GM21619 (cell line): ENCODE measurements around the gene MMP3.
A peak's percentile ranks its signal among the peaks of the same experiment; 100 is the strongest.

Source experiments
- ATAC-seq: cut with Tn5 transposase; IDR thresholded peaks from one replicate; pipeline ENCODE4 v1.9.1; 2021; ENCODE audit not compliant: unreplicated experiment

Gene MMP3

GRCh38 chr11:102832612-102833011 is 10.8 kb downstream of the MMP3 start:
- no peak for ATAC-seq

- no peak for ATAC-seq
These were observed 11.6 kb downstream of the MMP3 start for GRCh38 chr11:102831489-102832440.

- ATAC-seq, result no peak
These were observed 12.3 kb downstream of the MMP3 start for GRCh38 chr11:102831128-102831488.

- no peak for ATAC-seq
These were observed 13.2 kb downstream of the MMP3 start for GRCh38 chr11:102830001-102830727.

- ATAC-seq, result no peak
These were observed 14.0 kb downstream of the MMP3 start for GRCh38 chr11:102829316-102830000.

- ATAC-seq, result no peak
These were observed 18.9 kb downstream of the MMP3 start for GRCh38 chr11:102824556-102824955.

GRCh38 chr11:102819491-102819890 is 23.9 kb downstream of the MMP3 start:
- ATAC-seq, result no peak

GRCh38 chr11:102813484-102813883 is 29.9 kb downstream of the MMP3 start:
- no peak for ATAC-seq

GRCh38 chr11:102812188-102812587 is 31.2 kb downstream of the MMP3 start:
- no peak for ATAC-seq

- ATAC-seq, result no peak
These were observed 32.3 kb downstream of the MMP3 start for GRCh38 chr11:102810950-102811660.

GRCh38 chr11:102809971-102810370 is 33.4 kb downstream of the MMP3 start:
- no peak for ATAC-seq

- ATAC-seq, result no peak
These were observed 35.5 kb downstream of the MMP3 start for GRCh38 chr11:102807921-102808320.

- no peak for ATAC-seq
These were observed 37.1 kb downstream of the MMP3 start for GRCh38 chr11:102806296-102806695.

- no peak for ATAC-seq
These were observed 41.1 kb downstream of the MMP3 start for GRCh38 chr11:102802341-102802740.

GRCh38 chr11:102800767-102801166 is 42.6 kb downstream of the MMP3 start:
- no peak for ATAC-seq

GRCh38 chr11:102799681-102800340 is 43.6 kb downstream of the MMP3 start:
- no peak for ATAC-seq

GRCh38 chr11:102798012-102798746 is 45.2 kb downstream of the MMP3 start, which contains the start of gene MMP1:
MMP1 (minus strand) TSS chr11:102798160; CDS start chr11:102798092, 68 bp downstream.
- no peak for ATAC-seq

- peak; percentile 96 for ATAC-seq
These were observed 49.0 kb downstream of the MMP3 start for GRCh38 chr11:102794382-102794781.

GRCh38 chr11:102793677-102794290 is 49.6 kb downstream of the MMP3 start:
- ATAC-seq, result no peak
